ENCODE data around the gene MPL. TPM values are rescaled to one million over a fixed set of nuclear protein-coding genes. Genes with fewer than 3 reads are reported as not detected.

The MPL gene
- polyA plus RNA-seq, 3 donors: 0.50 to 0.87 (median 0.55) TPM

DNA sequence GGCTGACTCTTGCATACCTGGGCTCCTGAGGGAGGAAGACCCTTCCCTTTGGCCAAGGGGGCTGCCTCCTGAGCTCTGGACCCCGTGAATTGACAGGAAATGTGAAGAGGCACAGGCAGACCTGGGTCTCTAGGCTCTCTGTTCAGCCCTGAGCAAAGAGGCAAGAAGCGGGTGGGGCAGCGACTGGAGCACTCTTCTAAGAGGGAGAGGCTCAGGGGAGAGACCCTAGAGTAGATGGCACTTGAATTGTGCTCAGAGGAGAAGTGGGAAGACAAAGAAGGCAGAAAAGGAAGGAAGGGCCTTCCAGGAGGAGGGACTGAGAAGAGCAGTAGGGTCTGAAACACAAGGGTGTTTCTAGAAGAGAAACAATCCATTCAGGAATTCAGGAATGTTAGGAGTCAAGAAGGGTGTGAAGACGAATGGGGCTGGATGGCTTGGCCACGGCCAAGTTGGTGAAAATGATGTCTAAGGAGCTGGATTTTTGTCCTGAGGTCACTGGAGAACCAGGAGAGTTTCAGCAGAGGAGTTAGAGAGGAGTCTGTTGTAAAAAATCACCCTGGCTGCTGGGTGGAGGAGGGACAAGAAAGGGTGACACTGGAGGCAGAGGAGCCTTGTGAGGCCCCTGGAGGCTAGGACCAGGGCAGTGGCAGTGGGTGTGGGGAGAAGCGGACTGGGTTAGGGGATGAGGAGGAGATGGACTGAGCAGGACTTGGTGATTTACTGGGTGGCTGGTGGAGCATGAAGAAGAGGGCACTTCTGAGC lies 31.5 kb upstream of the MPL start:
- no peak for DNase-seq (ENCODE audit: low read depth in 3 of 3, low spot score in 2 of 3)

DNA sequence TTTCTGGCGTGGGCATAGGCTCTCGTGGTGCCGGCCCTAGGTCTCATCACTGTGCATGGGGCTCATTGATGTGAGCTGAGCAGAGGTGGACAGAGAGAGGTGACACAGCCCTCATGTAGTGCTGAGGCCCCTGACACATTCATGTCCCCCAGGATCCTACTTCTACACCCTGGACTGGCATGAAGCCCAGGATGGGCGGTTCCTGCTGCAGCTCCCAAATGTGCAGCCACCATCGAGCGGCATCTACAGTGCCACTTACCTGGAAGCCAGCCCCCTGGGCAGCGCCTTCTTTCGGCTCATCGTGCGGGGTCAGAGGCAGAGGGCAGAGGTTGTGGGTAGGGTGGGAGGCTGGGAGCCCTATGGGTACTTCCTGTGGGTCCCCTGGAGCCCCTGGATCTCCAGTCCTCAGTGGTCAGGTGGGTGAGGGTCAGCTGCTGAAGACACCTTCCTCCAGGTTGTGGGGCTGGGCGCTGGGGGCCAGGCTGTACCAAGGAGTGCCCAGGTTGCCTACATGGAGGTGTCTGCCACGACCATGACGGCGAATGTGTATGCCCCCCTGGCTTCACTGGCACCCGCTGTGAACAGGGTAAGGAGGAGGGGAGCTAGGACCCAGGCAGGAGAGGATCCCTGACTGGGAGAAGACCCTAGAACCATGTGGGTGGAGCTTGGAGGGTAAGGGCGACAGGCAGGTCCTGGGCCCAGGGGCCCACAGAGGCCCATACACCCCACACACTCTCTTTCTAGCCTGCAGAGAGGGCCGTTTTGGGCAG lies 30.7 kb upstream of the MPL start:
- no peak for DNase-seq (ENCODE audit: low read depth in 3 of 3, low spot score in 2 of 3)

DNA sequence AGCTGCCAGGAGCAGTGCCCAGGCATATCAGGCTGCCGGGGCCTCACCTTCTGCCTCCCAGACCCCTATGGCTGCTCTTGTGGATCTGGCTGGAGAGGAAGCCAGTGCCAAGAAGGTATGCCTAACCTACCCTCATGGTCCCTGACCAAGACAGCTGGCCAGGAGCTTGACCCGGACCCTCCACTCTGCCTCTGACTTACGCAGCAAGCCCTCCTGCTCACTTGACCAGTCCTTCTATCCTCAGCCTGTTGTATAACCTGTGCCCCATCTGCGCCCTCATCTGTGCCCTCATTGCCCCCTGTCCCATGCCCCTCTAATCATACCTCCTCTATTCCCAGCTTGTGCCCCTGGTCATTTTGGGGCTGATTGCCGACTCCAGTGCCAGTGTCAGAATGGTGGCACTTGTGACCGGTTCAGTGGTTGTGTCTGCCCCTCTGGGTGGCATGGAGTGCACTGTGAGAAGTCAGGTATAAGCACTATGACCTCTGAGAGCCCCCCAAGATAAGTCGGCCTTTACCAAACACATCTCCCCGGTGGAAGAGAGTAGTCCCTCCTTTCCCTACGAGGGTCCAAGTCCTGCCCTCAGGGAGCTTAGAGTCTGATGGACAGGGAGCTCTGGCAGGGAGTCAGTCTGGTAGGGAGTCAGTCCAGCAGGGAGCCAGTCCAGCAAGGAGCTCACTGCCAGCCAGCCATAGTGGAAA lies 30.0 kb upstream of the MPL start:
- no peak for DNase-seq (ENCODE audit: low read depth in 3 of 3, low spot score in 2 of 3)

DNA sequence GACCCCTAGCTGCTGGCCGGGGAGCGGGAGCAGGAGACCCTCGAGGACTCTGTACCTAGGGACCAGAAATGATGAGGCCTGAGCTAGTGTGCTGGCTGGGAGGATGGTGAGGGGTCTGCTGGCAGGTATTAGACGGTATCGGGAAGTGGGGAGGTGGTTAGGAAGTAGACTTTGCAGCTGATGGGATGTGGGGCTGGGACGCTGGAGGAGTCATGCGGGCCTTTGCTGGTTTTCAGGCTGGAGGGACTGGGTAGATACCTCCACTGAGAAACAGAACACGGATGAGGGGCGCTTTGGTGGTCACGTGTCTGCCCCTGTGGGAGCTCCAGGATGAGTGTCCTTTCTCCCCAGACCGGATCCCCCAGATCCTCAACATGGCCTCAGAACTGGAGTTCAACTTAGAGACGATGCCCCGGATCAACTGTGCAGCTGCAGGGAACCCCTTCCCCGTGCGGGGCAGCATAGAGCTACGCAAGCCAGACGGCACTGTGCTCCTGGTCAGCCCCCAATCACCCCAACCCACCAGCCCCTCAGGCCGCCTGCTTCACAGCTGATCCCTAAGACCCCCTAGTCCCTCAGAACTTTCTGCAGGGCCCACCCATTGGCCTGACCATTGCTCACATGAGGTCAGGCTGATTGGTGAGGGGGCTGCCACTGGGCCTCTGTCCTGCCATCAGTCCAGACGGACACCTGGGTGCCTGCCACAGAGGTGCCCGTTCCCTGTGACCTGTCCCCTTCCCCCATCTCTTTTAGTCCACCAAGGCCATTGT lies 28.8 kb upstream of the MPL start:
- no peak for DNase-seq (ENCODE audit: low read depth in 3 of 3, low spot score in 2 of 3)

DNA sequence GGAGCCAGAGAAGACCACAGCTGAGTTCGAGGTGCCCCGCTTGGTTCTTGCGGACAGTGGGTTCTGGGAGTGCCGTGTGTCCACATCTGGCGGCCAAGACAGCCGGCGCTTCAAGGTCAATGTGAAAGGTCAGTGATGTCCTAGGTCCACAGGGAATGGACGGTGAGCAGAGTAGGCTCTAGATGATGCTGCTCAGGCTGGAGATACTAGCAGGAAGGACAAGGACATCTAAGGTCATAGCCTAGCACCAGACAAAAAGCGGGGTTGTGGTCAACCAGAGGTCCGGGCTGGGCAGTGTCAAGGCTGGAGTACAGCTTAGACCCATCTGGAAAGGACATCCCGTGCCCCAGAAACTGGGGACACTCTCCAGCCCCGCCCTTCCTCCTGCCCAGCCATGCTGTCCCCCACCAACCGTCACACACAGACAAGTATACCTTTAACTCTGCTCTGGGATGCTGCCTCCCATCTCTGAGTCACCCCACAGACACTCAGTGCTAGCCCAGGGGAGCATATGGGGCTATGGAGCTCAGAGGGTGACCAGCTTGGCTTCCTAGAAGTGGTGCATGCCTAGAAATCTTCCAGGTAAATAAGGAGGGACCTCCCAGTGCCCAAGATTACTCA lies 28.1 kb upstream of the MPL start:
- DNase-seq (ENCODE audit: low read depth in 3 of 3, low spot score in 2 of 3): no peak

DNA sequence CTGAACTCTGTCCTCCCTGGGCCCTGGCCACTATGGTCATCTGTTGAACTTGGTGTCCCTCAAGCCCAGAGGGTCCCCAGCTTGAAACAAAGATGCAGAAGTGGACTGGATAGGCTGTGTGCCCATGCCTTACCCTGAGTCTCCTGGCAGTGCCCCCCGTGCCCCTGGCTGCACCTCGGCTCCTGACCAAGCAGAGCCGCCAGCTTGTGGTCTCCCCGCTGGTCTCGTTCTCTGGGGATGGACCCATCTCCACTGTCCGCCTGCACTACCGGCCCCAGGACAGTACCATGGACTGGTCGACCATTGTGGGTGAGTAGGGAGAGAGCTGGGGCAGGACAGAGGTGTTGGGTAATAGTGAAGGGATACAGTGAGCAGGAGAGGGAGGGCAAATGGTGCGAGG lies 26.1 kb upstream of the MPL start:
- no peak for DNase-seq (ENCODE audit: low read depth in 3 of 3, low spot score in 2 of 3)

DNA sequence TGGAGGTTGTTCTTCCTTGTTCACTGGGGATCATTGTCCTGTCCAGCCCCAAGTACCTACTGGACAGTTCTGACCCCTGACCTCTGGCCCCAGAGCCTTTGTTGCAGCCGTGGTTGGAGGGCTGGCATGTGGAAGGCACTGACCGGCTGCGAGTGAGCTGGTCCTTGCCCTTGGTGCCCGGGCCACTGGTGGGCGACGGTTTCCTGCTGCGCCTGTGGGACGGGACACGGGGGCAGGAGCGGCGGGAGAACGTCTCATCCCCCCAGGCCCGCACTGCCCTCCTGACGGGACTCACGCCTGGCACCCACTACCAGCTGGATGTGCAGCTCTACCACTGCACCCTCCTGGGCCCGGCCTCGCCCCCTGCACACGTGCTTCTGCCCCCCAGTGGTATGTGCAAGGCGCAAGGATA lies 25.4 kb upstream of the MPL start:
- DNase-seq (ENCODE audit: low read depth in 3 of 3, low spot score in 2 of 3): no peak

DNA sequence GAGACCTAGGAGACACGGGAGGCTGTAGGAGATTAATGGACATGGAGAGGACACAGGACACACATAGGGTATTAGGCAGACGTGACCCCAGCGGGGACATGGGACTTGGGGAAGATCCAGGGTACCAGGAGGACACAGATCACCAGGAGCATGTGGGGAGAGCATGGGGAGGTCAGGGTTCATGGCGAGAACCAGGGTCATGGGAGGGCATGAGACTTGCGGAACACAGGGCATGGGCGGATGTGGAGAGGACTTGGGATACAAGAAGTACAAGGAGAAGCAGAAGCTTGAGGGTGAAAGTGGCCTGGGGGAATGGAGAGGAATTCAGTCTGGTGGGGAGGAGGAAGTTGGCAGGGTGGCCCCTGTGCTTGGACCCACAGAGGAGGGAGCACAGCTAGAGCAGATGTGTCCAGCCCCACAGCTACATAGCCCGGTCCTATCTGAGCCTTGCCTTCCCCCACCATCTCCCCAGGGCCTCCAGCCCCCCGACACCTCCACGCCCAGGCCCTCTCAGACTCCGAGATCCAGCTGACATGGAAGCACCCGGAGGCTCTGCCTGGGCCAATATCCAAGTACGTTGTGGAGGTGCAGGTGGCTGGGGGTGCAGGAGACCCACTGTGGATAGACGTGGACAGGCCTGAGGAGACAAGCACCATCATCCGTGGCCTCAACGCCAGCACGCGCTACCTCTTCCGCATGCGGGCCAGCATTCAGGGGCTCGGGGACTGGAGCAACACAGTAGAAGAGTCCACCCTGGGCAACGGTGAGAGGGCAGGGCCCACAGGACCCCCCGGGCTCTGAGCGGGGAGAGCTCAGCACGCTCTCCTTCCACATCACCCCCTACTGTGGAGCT lies 24.7 kb upstream of the MPL start:
- no peak for DNase-seq (ENCODE audit: low read depth in 3 of 3, low spot score in 2 of 3)

DNA sequence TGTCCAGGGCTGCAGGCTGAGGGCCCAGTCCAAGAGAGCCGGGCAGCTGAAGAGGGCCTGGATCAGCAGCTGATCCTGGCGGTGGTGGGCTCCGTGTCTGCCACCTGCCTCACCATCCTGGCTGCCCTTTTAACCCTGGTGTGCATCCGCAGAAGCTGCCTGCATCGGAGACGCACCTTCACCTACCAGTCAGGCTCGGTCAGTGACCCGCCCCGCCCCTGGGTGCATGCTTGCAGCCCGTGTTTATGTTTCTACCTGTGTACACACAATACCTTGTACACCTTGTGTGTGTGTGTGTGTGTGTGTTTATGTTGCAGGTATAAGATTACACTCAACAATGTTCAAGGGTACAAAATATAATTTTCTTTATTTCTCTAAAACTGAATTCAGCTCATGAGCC lies 23.8 kb upstream of the MPL start:
- no peak for DNase-seq (ENCODE audit: low read depth in 3 of 3, low spot score in 2 of 3)

DNA sequence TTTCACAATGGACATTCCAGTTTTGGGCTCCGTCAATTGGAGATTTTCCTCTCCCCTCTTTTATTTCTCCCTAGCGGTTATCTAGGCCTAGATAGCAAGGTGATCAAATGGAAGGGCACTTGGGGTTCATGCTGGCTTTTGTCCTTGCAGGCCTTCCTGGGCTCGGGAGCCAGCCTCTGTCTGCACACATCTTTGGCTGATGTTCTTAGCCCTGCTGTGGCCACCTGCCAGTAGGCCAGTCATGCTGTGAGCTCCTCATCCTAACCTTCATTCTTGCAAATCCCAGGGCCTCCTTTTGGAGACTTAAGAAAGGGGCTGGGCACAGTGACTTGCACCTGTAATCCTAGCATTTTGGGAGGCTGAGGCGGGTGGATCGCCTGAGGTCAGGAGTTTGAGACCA lies 23.4 kb upstream of the MPL start:
- DNase-seq (ENCODE audit: low read depth in 3 of 3, low spot score in 2 of 3): no peak

DNA sequence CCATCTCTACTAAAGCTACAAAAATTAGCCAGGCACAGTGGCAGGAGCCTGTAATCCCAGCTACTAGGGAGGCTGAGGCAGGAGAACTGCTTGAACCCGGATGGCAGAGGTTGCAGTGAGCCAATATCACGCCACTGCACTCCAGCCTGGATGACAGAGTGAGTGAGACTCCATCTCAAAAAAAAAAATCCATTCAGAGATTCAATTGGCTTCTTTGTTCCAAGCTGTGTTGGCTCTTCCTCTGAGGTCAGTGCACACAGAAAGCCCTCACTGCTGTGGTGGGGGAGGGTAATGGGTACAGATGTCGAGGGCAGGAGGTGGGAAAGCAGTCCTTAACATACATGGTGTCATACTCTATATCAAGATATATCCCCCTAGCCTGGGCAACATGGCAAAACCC lies 22.1 kb upstream of the MPL start:
- no peak for DNase-seq (ENCODE audit: low read depth in 3 of 3, low spot score in 2 of 3)

DNA sequence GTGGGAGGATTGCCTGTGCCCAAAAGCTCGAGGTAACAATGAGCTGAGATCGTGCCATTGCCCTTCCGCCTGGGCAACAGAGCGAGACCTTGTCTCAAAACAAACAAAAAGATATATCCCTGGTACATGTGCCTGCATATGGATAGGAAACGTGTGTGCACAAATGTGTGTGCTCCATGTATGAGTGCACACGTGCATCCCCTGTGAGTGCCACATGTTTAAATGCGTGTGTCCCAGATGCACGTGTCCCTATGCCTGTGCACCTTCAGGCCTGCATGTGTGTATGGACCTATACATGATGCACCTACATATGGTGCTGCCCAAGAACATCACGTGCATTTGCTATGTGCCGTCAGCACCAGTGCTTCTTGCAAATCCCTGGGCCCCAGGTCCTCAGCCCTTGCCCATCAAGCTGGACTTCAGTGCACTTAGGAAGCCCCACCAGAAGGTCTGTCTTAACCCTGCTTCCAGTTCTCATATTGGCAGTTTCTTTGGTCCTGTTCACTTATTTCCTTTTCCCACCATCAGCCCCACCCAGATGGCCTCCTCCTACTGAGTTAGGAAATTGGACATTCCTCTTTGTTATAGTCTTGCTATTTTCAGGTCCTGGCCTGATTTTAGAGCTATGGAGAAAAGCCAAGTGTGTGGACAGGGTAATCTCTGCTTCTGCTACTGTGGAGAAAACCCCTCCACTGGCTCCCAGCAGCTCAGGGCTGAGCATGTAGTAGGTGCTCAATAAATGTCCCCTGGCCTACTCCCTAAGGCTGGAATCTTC lies 21.5 kb upstream of the MPL start:
- no peak for DNase-seq (ENCODE audit: low read depth in 3 of 3, low spot score in 2 of 3)

DNA sequence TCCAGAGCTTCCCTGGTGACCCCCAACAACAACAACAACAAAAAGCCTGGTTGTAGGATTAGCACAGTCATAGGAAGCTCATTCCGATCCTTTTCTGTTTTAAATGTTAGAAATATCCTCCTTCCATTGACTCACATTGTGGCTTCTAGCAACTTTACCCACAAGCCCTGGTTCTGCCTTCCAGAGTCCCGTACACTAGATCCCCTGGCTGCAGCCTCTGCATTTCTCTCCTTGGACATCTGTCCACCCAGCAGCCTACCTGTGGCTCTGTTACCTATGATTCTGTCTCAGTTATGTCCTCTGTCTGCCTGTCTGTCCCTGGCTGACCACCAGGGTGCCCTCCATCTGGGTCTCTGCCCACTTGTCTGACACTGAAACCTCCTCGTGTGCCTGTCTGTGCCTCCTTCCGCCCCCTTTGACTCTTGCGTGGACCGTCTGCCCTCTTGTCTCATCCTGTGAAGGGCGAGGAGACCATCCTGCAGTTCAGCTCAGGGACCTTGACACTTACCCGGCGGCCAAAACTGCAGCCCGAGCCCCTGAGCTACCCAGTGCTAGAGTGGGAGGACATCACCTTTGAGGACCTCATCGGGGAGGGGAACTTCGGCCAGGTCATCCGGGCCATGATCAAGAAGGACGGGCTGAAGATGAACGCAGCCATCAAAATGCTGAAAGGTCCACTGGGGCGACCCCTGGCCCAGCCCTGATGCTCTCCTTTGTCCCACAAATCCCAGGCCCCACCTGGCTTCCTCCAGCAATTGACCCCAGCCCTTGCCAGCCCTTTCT lies 20.7 kb upstream of the MPL start:
- DNase-seq (ENCODE audit: low read depth in 3 of 3, low spot score in 2 of 3): no peak

DNA sequence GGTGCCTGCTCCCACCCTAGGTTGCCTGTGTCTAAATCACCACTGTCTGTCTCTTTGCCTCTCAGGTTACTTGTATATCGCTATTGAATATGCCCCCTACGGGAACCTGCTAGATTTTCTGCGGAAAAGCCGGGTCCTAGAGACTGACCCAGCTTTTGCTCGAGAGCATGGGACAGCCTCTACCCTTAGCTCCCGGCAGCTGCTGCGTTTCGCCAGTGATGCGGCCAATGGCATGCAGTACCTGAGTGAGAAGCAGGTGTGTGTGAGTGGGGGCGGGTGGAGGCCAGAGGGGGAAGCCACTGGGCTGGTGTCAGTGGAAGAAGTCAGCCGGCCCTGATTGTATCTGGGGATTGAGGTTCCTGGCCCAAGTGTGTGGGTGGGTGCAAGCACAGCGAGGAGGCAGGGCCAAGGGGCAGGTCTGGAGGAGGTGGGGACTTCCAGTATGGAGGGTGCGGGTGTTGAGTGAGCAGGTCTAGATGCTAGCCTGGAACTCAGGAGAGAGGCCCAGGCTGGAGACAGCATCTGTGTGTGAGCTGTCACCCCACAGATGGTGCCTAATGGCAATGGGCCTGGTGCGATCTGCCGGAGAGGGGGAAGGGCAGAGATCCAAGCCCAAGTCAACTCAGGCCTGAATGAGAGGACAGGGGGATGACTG lies 19.7 kb upstream of the MPL start:
- no peak for DNase-seq (ENCODE audit: low read depth in 3 of 3, low spot score in 2 of 3)

DNA sequence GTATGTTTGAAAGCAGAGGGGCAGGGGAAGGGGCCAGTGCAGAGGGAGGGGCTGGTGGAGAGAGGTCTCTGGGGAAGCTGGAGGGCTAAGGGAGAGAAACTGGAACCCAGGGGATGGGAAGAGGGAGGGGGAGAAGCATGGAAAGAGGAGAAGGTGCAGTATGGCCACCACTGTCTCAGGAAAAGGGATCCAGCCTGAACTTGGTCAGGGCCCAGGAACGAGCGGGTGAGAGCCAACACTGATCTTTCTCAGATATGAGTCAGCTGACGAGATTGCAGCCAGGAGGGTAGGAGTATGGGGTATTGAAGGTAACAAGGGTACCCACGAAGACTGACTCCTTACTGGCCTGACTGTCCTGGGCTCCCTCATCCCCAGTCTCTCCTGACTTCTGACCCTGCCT lies 18.8 kb upstream of the MPL start:
- DNase-seq (ENCODE audit: low read depth in 3 of 3, low spot score in 2 of 3): no peak

DNA sequence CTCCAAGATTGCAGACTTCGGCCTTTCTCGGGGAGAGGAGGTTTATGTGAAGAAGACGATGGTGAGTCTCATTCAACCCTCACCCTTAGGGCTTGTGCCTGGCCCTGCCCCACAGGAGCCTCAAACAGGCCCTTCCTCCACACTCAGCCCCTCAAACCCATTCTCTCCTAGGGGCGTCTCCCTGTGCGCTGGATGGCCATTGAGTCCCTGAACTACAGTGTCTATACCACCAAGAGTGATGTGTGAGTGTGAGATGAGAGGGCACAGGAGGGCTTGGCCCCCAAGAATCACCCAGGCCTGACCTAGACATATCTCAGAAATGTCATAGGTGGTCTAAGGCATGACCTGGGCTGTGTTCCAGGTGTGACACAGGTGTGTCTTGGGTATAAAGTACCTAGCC lies 18.3 kb upstream of the MPL start:
- DNase-seq (ENCODE audit: low read depth in 3 of 3, low spot score in 2 of 3): no peak

DNA sequence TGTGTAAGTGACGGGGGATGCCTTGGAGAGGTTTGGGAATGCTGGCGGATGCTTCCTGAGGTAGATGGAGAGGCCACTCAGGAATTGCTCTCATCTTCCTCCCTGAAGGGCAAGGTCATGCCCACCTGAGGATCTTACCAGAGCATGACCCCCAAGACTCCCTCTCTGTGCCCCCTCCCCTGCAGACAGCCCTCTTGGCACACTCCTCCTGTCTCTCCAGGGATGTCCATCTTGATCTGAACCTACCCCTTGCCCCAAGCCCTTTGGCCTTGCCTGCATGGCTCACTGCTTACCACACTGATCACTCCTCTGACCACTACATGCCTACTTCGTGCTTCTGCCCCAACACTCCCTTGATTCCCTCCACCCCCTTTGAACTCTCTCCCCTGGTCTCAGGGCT lies 17.9 kb upstream of the MPL start:
- no peak for DNase-seq (ENCODE audit: low read depth in 3 of 3, low spot score in 2 of 3)
